Rectal smooth muscle tissue (tissue), 1 donor: ENCODE results near the gene CEP112.

ENCODE experiments used
- H3K27ac ChIP-seq: one replicate; pipeline ENCODE4 v1.7.0; 2013; ENCODE audit warnings: low read depth, low read length, inconsistent platforms
- H3K27me3 ChIP-seq: one replicate; pipeline ENCODE4 v1.7.0; 2013; ENCODE audit warnings: low read length; ENCODE audit not compliant: control insufficient read depth, insufficient read depth
- H3K36me3 ChIP-seq: one replicate; pipeline ENCODE4 v1.7.0; 2013; ENCODE audit warnings: low read length; ENCODE audit not compliant: control insufficient read depth, insufficient read depth
- H3K4me1 ChIP-seq: one replicate; pipeline ENCODE4 v1.7.0; 2013; ENCODE audit warnings: low read length; ENCODE audit not compliant: control insufficient read depth, insufficient read depth
- H3K4me3 ChIP-seq: one replicate; pipeline ENCODE4 v1.7.0; 2013; ENCODE audit warnings: low read length
- H3K9ac ChIP-seq: one replicate; pipeline ENCODE4 v1.7.0; 2013; ENCODE audit warnings: low read length

Gene CEP112

DNA sequence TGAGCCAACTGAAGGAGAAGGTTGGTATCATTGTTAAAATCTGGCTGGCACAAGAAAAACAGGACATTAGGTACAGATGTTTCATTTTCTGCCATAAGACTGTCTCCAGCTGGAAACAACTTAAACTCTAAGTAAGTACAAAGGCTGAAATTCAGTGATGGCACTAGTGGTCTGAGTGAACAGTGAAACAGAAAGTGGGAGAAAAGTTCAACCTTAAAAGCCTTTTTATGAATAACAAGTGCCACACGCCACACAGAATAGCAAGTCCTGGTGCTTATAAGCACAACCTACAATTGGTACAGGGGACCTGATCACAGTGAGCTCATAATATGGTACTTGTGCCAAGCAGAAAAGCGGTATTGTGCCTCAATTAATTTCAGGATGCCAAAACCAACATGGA, 56.7 kb downstream of the CEP112 start:
- H3K36me3 ChIP-seq: no peaks in the 10 kb centered on the region
- H3K27me3 ChIP-seq: no peaks in the 10 kb centered on the region
- H3K27ac ChIP-seq: no peak overlapping the region
- H3K4me1 ChIP-seq: no peaks in the 10 kb centered on the region
- no peak overlapping the region for H3K9ac ChIP-seq
- no peak overlapping the region for H3K4me3 ChIP-seq

DNA sequence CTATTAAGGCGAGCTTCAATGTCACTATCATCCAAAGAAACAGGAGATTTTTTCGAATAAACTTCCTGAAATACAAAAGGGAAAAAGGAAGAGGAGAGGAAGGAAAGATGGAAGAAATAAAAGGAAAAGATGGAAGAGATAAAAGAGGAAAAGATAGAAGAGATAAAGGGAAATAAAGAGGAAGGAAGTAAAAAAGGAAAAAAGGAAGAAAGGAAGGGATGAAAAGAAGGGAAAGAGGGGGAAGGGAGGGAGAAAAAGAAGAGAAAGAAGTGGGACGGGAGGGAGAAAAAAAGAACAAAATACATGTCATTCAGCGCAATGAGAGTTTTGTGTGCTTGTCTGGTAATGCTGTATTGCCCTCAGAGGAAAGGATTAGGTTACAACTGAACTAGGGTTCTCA, 62.2 kb downstream of the CEP112 start:
- Histone ChIP-seq H3K27me3 (no peaks in the 10 kb centered on the region), H3K4me1 (no peaks in the 10 kb centered on the region), H3K27ac (no peak overlapping the region), H3K9ac (no peak overlapping the region), H3K36me3 (no peaks in the 10 kb centered on the region), H3K4me3 (no peak overlapping the region)

DNA sequence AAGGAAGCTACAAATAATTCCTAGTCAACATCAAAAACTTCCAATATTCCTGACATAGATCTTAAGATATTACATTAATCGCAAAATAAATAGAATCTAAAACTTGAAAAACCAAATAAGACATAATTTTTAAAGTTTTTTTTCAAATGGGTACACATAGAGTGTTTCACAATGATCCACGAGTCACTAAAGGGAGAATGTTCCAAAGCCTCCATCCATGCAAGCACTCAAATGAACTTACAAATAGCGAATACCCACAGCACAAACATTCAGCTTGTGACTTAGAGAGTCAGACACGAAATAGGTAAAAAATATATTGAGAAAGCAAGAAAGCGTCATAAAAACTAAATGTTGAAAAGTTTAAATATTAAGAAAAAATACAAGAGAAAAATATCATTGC, 65.7 kb downstream of the CEP112 start:
- Histone ChIP-seq H3K36me3 (no peaks in the 10 kb centered on the region), H3K4me1 (no peaks in the 10 kb centered on the region), H3K4me3 (no peak overlapping the region), H3K27ac (no peak overlapping the region), H3K9ac (no peak overlapping the region), H3K27me3 (no peaks in the 10 kb centered on the region)

DNA sequence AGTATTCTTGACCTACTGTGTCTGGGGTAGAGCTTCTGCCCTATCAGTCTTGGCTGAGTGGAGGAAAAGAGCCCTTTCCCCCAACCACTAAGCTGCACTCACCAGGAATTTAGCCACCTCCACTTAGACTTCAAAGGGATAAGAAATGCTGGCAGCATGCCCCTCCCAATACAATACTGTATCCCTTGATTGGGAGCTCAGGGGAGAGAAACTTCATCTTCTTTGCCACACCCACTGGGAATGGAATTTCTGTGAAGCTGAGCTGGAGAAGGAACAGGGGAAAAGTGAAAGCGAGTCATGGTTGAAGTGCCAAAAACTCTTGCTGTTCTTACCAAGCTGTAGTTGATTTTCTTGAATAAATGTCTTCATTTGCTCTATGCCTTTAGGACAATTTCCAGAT, 68.8 kb downstream of the CEP112 start:
- no peaks in the 10 kb centered on the region for H3K4me1 ChIP-seq
- H3K36me3 ChIP-seq: no peaks in the 10 kb centered on the region
- H3K27ac ChIP-seq: no peak overlapping the region
- H3K27me3 ChIP-seq: no peaks in the 10 kb centered on the region
- H3K4me3 ChIP-seq: no peak overlapping the region
- no peak overlapping the region for H3K9ac ChIP-seq

DNA sequence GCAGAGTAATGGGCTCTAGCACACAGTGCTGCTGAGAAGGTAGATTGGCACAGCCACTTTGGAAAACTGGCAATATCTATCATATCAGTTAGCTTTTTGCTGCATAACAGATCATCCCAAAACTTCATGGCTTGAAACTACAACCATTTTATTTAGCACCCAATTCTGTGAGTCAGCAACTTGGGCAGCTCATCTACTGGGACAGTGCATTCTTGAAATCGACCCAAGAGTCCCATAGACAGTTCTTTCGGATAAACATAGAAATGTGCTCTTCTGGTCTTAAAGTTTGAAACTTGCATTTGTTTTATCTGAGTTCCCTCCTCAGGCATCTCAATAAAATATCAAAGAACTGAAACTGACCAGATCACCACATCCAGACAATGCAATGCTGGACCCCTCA, 76.7 kb downstream of the CEP112 start:
- Histone ChIP-seq H3K4me1 (no peaks in the 10 kb centered on the region), H3K27me3 (no peaks in the 10 kb centered on the region), H3K9ac (no peak overlapping the region), H3K4me3 (no peak overlapping the region), H3K27ac (no peak overlapping the region), H3K36me3 (no peaks in the 10 kb centered on the region)

DNA sequence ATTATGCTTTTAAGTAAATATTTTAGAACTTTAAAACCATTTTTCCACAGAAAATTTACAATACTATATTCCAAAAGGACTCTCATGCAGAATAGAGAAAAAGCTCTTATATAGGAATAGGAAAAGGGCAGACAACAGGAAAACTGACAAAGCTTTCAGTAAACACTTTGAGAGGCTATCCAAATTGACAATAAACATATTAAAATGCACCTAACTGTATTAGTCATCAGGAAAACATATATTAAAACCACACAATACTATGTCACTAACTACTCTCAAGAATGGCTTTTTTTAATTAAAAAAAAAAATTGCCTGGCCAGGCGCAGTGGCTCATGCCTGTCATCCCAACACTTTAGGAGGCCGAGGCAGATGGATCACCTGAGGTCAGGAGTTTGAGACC, 77.3 kb downstream of the CEP112 start:
- Histone ChIP-seq H3K27ac (no peak overlapping the region), H3K4me1 (no peaks in the 10 kb centered on the region), H3K27me3 (no peaks in the 10 kb centered on the region), H3K36me3 (no peaks in the 10 kb centered on the region), H3K4me3 (no peak overlapping the region), H3K9ac (no peak overlapping the region)

DNA sequence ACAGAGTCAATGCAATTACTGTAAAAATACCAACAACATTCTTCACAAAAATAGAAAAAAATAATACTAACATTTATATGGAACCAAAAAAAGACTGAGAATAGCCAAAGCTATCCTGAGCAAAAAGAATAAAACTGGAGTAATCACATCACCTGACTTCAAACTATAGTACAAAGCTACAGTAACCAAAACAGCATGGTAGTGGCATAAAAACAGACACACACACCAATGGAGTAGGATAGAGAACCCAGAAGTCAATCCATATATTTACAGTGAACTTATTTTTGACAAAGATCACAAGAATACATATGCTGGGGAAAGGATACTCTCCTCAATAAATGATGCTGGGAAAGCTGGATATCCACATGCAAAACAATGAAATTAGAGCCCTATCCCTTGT, 84.2 kb downstream of the CEP112 start:
- Histone ChIP-seq H3K27me3 (no peaks in the 10 kb centered on the region), H3K27ac (no peak overlapping the region), H3K4me1 (no peaks in the 10 kb centered on the region), H3K4me3 (no peak overlapping the region), H3K36me3 (no peaks in the 10 kb centered on the region), H3K9ac (no peak overlapping the region)

DNA sequence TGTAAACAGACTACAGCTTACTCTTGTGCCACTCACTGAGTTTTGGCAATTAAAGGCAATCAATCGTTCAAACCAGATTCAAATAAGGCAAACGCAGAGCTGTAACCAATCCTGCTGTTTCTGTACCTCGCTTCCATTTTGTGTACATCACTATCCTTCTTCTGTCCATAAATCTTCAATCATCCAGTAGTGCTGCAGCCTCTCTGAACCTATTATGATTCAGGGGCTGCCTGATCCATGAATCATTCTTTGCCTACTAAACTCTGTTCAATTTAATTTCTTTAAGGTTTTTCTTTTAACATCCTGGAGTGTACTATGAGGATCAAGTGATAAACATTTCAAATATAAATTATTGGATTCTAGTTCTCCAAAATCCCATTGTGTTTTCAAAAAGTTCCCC, 93.9 kb downstream of the CEP112 start:
- Histone ChIP-seq H3K9ac (no peak overlapping the region), H3K27me3 (no peaks in the 10 kb centered on the region), H3K4me1 (no peaks in the 10 kb centered on the region), H3K36me3 (no peaks in the 10 kb centered on the region), H3K27ac (no peak overlapping the region), H3K4me3 (no peak overlapping the region)

DNA sequence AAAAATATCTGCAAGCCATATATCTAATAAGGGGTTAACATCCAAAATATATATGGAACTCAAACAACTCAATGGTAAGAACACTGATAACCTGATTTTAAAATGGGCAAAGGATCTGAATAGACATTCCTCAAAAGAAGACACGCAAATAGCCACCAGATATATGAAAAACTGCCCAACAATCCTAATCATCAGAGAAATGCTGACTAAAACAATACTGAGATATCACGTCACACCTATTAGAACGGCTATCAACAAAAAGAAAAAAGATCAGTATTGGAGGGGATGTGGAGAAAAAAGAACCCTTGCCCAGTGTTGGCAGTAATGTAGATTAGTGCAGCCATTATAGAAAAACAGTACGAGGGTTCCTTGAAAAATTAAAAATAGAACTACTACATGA, 97.2 kb downstream of the CEP112 start:
- no peak overlapping the region for H3K27ac ChIP-seq
- no peaks in the 10 kb centered on the region for H3K36me3 ChIP-seq
- H3K27me3 ChIP-seq: no peaks in the 10 kb centered on the region
- no peaks in the 10 kb centered on the region for H3K4me1 ChIP-seq
- no peak overlapping the region for H3K4me3 ChIP-seq
- no peak overlapping the region for H3K9ac ChIP-seq

DNA sequence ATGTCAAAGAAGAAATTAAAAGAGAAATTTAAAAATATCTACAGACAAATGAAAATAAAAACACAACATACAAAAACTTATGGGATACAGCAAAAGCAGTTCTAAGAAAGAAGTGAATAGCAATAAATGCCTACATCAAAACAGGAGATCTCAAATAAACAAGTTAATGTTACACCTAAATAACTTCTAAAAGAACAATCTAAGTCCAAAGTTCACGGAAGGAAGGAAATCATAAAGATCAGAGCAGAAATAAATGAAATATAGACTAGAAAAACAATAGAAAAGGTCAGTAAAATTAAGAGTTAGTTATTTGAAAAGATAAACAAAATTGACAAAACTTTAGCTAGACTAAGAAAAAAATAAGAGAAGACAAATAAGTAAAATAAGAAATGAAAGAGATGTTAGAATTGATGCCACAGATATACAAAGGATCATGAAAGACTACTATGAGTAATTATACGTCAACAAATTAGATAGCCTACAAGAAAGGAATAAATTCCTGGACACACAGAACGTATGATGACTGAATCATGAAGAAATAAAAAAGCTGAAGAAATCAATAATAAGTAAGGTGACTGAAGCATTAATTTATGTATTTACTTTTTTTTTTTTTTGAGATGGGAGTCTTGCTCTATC, 100.4 kb downstream of the CEP112 start:
- Histone ChIP-seq H3K9ac (no peak overlapping the region), H3K4me1 (no peaks in the 10 kb centered on the region), H3K36me3 (no peaks in the 10 kb centered on the region), H3K4me3 (no peak overlapping the region), H3K27ac (no peak overlapping the region), H3K27me3 (no peaks in the 10 kb centered on the region)

DNA sequence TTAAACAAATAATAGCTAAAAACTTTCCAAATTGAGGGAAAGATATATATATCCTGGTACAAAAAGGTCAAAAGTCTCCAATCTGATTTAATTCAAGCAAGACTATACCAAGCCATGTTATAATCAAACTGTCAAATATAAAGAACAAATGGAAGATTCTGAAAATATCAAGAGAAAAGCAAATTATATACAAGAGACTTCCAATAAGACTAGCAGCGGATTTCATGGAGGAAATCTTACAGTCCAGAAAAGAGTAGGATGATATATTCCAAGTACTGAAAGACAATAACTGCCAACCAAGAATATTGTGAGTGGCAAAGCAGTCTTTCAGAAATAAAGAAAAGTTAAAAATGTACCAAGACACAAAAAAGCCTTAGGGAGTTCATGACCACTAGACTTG, 102.2 kb downstream of the CEP112 start:
- H3K27me3 ChIP-seq: no peaks in the 10 kb centered on the region
- H3K36me3 ChIP-seq: no peaks in the 10 kb centered on the region
- H3K4me3 ChIP-seq: no peak overlapping the region

DNA sequence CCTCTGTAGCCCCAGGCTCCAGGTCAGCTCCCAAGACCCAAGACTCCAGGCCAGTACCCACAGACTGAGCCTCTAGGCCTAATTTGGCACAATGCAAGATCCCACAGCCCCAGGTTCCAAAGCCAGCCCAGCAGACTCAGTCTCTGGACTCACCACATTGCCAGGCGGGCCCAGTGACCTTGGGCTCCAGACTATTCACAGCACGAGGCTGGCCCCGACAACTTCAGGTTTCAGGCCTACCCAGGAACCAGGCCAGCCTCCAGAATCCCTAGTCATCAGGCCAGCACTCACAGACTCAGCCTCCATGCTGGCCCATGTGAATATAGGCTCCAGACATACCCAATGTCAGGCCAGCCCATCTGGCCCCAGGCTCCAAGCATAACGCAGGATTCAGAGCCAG, 103.8 kb downstream of the CEP112 start:
- Histone ChIP-seq H3K4me3 (no peak overlapping the region), H3K36me3 (no peaks in the 10 kb centered on the region), H3K27ac (no peak overlapping the region), H3K9ac (no peak overlapping the region), H3K4me1 (no peaks in the 10 kb centered on the region), H3K27me3 (no peaks in the 10 kb centered on the region)

More for the DNA sequence above, 102.2 kb downstream of the CEP112 start:
- Histone ChIP-seq H3K9ac (no peak overlapping the region), H3K27ac (no peak overlapping the region), H3K4me1 (no peaks in the 10 kb centered on the region)

DNA sequence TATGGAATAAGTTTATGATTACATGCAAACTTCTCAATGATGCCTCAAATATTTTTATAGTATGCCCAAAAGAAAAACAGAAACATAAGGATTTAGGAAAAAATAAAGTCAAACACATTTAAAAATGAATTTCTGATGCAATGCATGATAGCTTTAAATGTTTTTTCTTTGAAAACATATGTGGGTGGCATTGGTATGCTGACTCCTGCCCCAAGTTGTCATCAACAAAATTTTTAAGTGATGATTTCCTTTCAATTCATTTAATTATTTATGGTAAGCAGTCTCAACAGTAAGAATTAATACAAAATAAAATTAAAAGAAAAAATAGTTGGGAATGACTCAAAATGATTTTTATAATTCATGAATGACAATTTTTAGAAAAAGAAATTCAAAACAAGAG, 104.9 kb downstream of the CEP112 start:
- Histone ChIP-seq H3K27me3 (no peaks in the 10 kb centered on the region), H3K36me3 (no peaks in the 10 kb centered on the region), H3K27ac (no peak overlapping the region), H3K4me1 (no peaks in the 10 kb centered on the region), H3K4me3 (no peak overlapping the region), H3K9ac (no peak overlapping the region)
